Measurements from ENCODE around the gene MB.

DNA sequence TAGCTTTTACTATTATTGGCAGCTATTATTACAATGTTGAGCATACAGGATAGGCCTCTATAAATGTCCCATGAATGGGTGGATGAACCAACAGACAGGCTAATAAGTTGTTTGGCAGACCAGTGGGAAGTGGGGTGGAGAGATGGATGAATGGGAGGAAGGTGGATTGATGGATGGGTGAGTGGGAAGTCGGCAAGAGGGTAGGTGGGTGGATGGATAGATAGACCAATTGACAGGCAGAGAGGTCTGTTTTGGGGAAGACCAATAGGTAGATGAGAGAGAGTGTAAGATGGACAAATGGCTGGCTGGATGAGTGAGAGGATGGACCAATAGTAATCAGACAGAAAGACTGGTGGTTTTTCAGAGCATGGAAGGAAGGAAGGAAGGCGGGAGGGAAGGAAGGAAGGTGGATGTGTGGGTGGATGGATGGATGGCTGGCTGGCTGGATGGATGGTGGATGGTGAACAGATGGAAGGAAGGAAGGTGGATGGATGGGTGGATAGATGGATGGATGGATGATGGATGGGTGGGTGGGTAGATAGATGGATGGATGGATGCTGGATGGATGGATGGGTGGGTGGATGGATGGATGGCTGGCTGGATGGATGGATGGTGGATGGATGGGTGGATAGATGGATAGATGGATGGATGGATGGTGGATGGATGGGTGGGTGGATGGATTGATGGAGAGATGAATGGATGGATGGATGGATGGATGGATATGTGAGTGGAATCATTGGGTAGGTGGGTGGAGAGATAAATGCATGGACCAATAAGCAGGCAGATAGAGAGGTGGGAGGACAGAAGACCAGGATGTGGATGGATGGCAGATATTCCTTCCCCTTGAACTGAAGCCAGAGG lies 39.1 kb downstream of the MB start:
- TF ChIP-seq CTCF (conservative IDR thresholded peaks at IDR 0.05; ENCODE audit: low read length) (no peak), EZH2phosphoT487 (IDR thresholded peaks at IDR 0.05; ENCODE audit: borderline replicate concordance, low read depth, low read length) (no peak)

Measured in OCI-LY7 (cell line).